K562 (cell line): ENCODE data around the gene PRR16. TPM values are rescaled to one million over a fixed set of nuclear protein-coding genes. Genes with fewer than 3 reads are reported as not detected.

Experiments
- ASH1L ChIP-seq: fragments of 450-650 bp; IDR thresholded peaks from 2 replicates; pipeline ENCODE4 v1.6.1; 2018; ENCODE audit warnings: borderline replicate concordance, mild to moderate bottlenecking, low read depth; ENCODE audit not compliant: partially characterized antibody
- BHLHE40 ChIP-seq: IDR thresholded peaks from 2 replicates; pipeline ENCODE4 v1.6.1; 2011; ENCODE audit warnings: low read length, improper control_type of control experiment
- CBX3 ChIP-seq, 2 experiments: IDR thresholded peaks; 1 replicate in 1 of 2; 2 replicates in 1 of 2; pipeline ENCODE4 v1.6.1; 2012; ENCODE audit warnings: inconsistent platforms in 2 of 2, low read length in 2 of 2, borderline replicate concordance in 1 of 2, control low read depth in 1 of 2
- ETS2 ChIP-seq: IDR thresholded peaks from 2 replicates; pipeline ENCODE4 v1.6.1; 2016; ENCODE audit warnings: borderline replicate concordance, missing genetic modification characterization, mild to moderate bottlenecking, moderate library complexity, missing compliant biosample characterization; ENCODE audit not compliant: poor library complexity, severe bottlenecking
- EWSR1 ChIP-seq: fragments of 450-650 bp; IDR thresholded peaks from 2 replicates; pipeline ENCODE4 v1.6.1; 2018; ENCODE audit warnings: borderline replicate concordance, mild to moderate bottlenecking, low read depth, moderate library complexity; ENCODE audit not compliant: partially characterized antibody
- FOXM1 ChIP-seq, 2 experiments: fragments of 450-650 bp in 1 of 2; sonication (generic) in 1 of 2; formaldehyde crosslinking in 1 of 2; IDR thresholded peaks; 2 replicates each; pipeline versions ENCODE4 v1.6.1 to v1.9.0; 2017 to 2022; ENCODE audit warnings: low read depth in 2 of 2, mild to moderate bottlenecking in 2 of 2, missing genetic modification reagents in 1 of 2, moderate library complexity in 1 of 2
- HDAC1 ChIP-seq, 2 experiments: fragments of 450-650 bp; IDR thresholded peaks; 2 replicates each; pipeline ENCODE4 v1.6.1; 2016 to 2017; ENCODE audit warnings: inconsistent platforms in 1 of 2, mild to moderate bottlenecking in 1 of 2, moderate library complexity in 1 of 2
- IFI16 ChIP-seq: fragments of 250-450 bp; sonication (Bioruptor Pico); IDR thresholded peaks from 2 replicates; pipeline ENCODE4 v2.1.2; 2022; ENCODE audit warnings: mild to moderate bottlenecking, inconsistent platforms
- NFYB ChIP-seq: IDR thresholded peaks from 2 replicates; pipeline ENCODE4 v1.6.1; 2011; ENCODE audit warnings: mild to moderate bottlenecking, moderate library complexity; ENCODE audit not compliant: insufficient read length; ENCODE audit errors: extremely low read depth
- POLR2AphosphoS2 ChIP-seq: IDR thresholded peaks from 2 replicates; pipeline ENCODE4 v1.6.1; 2012; ENCODE audit warnings: low read length, improper control_type of control experiment
- RCOR1 ChIP-seq, 2 experiments: IDR thresholded peaks; 2 replicates each; pipeline ENCODE4 v1.6.1; 2012; ENCODE audit warnings: low read depth in 2 of 2, low read length in 2 of 2, borderline replicate concordance in 1 of 2, improper control_type of control experiment in 1 of 2
- SMAD1 ChIP-seq: fragments of 150-350 bp; IDR thresholded peaks from 2 replicates; pipeline ENCODE4 v1.6.1; 2014; ENCODE audit warnings: low read length, low read depth; ENCODE audit not compliant: partially characterized antibody
- YBX1 ChIP-seq: fragments of 450-650 bp; IDR thresholded peaks from 2 replicates; pipeline ENCODE4 v1.7.1; 2016; ENCODE audit warnings: mild to moderate bottlenecking
- ZNF121 ChIP-seq: sonication (generic); formaldehyde crosslinking; conservative IDR thresholded peaks from 2 replicates; pipeline ENCODE4 v1.8.0; 2022; ENCODE audit warnings: missing genetic modification reagents
- ZNF354B ChIP-seq: fragments of 250-450 bp; sonication (Bioruptor Pico); IDR thresholded peaks from 2 replicates; pipeline ENCODE4 v1.4.0; 2020
- ZNF384 ChIP-seq: IDR thresholded peaks from 2 replicates; pipeline ENCODE4 v1.6.1; 2012; ENCODE audit warnings: low read depth, low read length, improper control_type of control experiment
- ZNF589 ChIP-seq: fragments of 200-800 bp; sonication (Bioruptor generic); IDR thresholded peaks from 2 replicates; pipeline ENCODE4 v1.6.1; 2016; ENCODE audit warnings: low read depth, missing genetic modification characterization, missing compliant biosample characterization
- ZNF780A ChIP-seq: fragments of 250-450 bp; sonication (Bioruptor Pico); IDR thresholded peaks from 2 replicates; pipeline ENCODE4 v1.5.0; 2021; ENCODE audit warnings: mild to moderate bottlenecking
- polyA plus RNA-seq, 8 experiments: library from polyadenylated mRNA; depleted of rRNA in 4 of 8; stranded (reverse) in 5 of 8; unstranded in 3 of 8; fragments of >200 nt; fragmentation: Nextera tagmentation in 2 of 8; fragmentation: Illumina TruSeq in 1 of 8; extraction: Ambion mirVana in 2 of 8; extraction: Trizol in 1 of 8; gene quantifications; 2 replicates each; pipeline versions ENCODE4 v1.2.1 to v1.2.3, GENCODE V29; 2011 to 2014; ENCODE audit warnings: inconsistent platforms in 1 of 8, missing spikeins in 1 of 8
- total RNA-seq, 7 experiments: library from RNA; depleted of rRNA in 6 of 7; stranded (reverse); fragments of >200 nt in 6 of 7; fragmentation: Illumina TruSeq in 2 of 7; extraction: Trizol in 2 of 7; gene quantifications; 2 replicates each; pipeline versions ENCODE4 v1.2.1 to v1.2.3, GENCODE V29; 2011 to 2021; ENCODE audit warnings: low replicate concordance in 1 of 7
- TF ChIP-seq, protein P1 (sequence below): fragments of 150-350 bp; conservative IDR thresholded peaks from 2 replicates; pipeline ENCODE4 v1.6.1; 2014; ENCODE audit warnings: low read length
- TF ChIP-seq, protein P2 (sequence below), 2 experiments: fragments of 450-650 bp; conservative IDR thresholded peaks; 2 replicates each; pipeline ENCODE4 v1.6.1; 2017; ENCODE audit warnings: mild to moderate bottlenecking in 2 of 2, moderate library complexity in 2 of 2
- TF ChIP-seq, protein P3 (sequence below): fragments of 250-450 bp; sonication (Bioruptor Pico); IDR thresholded peaks from 2 replicates; pipeline ENCODE4 v1.5.1; 2021; ENCODE audit warnings: mild to moderate bottlenecking

The PRR16 gene
- total and polyA plus RNA-seq, 9 of the 15 experiments (the other 6 are each of a cell fraction or from before 2014, with no cell fraction given) = 0.61 to 10.1 (median 3.3) TPM

DNA sequence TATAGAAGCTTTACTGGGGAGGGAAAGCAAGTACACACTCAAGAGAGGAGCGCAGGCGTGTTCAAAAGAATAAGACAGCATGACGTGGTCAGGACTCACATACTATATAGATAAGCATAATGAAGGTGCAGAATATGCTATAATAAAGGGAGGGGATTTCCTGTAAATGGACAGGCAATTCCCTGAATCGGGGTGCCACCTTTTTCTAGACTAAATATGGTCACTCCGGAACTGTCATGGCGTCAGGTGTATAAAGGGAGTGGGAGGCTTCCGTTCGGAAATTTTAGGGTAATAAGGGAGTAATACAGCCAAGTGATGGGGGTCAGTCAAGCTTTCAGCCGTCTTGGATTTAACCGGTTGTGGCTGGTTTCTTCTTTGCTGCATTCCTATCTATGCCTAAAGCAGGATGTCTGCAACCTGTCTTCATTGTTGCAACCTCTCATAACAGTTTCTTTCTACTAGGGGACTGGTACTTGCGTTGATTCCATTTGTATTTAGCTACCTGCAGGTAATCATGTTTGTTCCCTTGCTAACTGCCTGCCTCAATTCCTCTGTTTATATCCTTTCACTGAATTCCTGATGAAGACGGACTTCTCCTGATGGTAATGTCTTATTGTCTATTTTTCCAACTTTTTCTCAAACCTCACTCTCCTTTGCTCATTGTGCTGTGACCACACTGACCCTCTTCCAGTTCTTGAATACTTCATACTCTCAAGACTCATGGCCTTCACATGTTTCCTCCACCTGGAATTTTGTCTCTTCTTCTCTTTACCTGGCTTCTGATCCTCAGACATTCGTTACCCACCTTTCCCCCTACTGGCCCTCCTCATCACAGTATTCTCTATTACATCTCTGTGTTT is 48.9 kb downstream of the PRR16 start (continued):
- TF ChIP-seq, protein P1, sequence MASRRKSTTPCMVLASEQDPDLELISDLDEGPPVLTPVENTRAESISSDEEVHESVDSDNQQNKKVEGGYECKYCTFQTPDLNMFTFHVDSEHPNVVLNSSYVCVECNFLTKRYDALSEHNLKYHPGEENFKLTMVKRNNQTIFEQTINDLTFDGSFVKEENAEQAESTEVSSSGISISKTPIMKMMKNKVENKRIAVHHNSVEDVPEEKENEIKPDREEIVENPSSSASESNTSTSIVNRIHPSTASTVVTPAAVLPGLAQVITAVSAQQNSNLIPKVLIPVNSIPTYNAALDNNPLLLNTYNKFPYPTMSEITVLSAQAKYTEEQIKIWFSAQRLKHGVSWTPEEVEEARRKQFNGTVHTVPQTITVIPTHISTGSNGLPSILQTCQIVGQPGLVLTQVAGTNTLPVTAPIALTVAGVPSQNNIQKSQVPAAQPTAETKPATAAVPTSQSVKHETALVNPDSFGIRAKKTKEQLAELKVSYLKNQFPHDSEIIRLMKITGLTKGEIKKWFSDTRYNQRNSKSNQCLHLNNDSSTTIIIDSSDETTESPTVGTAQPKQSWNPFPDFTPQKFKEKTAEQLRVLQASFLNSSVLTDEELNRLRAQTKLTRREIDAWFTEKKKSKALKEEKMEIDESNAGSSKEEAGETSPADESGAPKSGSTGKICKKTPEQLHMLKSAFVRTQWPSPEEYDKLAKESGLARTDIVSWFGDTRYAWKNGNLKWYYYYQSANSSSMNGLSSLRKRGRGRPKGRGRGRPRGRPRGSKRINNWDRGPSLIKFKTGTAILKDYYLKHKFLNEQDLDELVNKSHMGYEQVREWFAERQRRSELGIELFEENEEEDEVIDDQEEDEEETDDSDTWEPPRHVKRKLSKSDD = no peak
- TF ChIP-seq, protein P2, sequence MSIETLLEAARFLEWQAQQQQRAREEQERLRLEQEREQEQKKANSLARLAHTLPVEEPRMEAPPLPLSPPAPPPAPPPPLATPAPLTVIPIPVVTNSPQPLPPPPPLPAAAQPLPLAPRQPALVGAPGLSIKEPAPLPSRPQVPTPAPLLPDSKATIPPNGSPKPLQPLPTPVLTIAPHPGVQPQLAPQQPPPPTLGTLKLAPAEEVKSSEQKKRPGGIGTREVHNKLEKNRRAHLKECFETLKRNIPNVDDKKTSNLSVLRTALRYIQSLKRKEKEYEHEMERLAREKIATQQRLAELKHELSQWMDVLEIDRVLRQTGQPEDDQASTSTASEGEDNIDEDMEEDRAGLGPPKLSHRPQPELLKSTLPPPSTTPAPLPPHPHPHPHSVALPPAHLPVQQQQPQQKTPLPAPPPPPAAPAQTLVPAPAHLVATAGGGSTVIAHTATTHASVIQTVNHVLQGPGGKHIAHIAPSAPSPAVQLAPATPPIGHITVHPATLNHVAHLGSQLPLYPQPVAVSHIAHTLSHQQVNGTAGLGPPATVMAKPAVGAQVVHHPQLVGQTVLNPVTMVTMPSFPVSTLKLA (conservative IDR thresholded peaks at IDR 0.05) = no peak
- TF ChIP-seq IFI16 (CRISPR knock-in tag) (no peak), ETS2 (tag) (no peak), SMAD1 (no peak), ZNF384 (no peak), NFYB (no peak), ASH1L (no peak), EWSR1 (no peak), POLR2AphosphoS2 (0 out of 2 replicates have a peak, but pooled peaks have one; percentile 38), ZNF780A (CRISPR knock-in tag) (no peak), YBX1 (no peak), ZNF354B (CRISPR knock-in tag) (no peak), HDAC1 (IDR thresholded peaks at IDR 0.05) (no peak), BHLHE40 (no peak), ZNF589 (CRISPR knock-in tag) (no peak), FOXM1 (IDR thresholded peaks at IDR 0.05; ENCODE audit: low read depth) (no peak), FOXM1 (CRISPR knock-in tag; IDR thresholded peaks at IDR 0.05; ENCODE audit: low read depth) (no peak), RCOR1 (IDR thresholded peaks at IDR 0.05; ENCODE audit: borderline replicate concordance in 1 of 2, low read depth in 2 of 2, low read length in 2 of 2) (0 out of 4 replicates have a peak, but pooled peaks of 1 of the 2 experiments have one; percentile 27), ZNF121 (CRISPR knock-in tag) (no peak), CBX3 (IDR thresholded peaks at IDR 0.05; ENCODE audit: borderline replicate concordance in 1 of 2, low read length in 2 of 2) (no peak)
- TF ChIP-seq, protein P3, sequence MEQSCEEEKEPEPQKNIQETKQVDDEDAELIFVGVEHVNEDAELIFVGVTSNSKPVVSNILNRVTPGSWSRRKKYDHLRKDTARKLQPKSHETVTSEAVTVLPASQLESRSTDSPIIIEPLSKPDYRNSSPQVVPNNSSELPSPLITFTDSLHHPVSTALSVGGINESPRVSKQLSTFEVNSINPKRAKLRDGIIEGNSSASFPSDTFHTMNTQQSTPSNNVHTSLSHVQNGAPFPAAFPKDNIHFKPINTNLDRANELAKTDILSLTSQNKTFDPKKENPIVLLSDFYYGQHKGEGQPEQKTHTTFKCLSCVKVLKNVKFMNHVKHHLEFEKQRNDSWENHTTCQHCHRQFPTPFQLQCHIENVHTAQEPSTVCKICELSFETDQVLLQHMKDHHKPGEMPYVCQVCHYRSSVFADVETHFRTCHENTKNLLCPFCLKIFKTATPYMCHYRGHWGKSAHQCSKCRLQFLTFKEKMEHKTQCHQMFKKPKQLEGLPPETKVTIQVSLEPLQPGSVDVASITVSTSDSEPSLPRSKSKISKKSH (CRISPR knock-in tag) = no peak
